Skin epidermis (tissue), 12 donors: ENCODE measurements around the gene SAA1.
"Not testable (repeated sequence)": the region's sequence is repeated elsewhere in the genome, so short reads cannot be mapped to it uniquely, and the experiment has no call there.

Experiments
- H3K27ac ChIP-seq, 21 experiments: fragments of 200-600 bp; sonication (generic) in 11 of 21; one replicate each; pipeline ENCODE4 v1.5.0; 2020; ENCODE audit warnings: mild to moderate bottlenecking in 3 of 21, inconsistent platforms in 2 of 21, moderate library complexity in 2 of 21
- H3K4me3 ChIP-seq, 7 experiments: fragments of 200-600 bp; sonication (generic) in 2 of 7; one replicate each; pipeline ENCODE4 v1.5.0; 2020; ENCODE audit warnings: inconsistent platforms in 2 of 7, mild to moderate bottlenecking in 2 of 7, moderate library complexity in 1 of 7

The SAA1 gene

GRCh38 chr11:18254781-18255361 is 11.2 kb upstream of the SAA1 start:
- Histone ChIP-seq H3K4me3 (no peak overlapping the region), H3K27ac (no peak overlapping the region)

DNA sequence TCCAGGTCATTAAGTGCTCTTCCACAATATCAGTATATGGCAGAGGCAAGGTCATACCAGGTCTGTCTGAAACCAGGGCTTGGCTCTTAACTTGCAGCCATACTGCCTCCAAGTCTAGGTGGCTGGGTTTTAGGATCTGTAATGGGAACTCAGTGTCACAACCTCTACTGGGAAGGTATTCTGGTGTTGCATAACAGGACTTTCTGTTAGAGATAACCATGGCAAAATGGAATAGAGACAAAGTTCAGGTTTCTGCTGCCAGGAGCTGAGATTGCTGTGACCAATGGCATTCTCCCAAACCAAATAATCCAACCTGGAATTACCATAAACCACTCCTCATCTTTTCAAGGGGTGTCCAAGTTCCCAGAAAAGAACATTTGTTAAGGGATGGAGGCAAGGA is 6.8 kb upstream of the SAA1 start:
- Histone ChIP-seq H3K4me3 (no peak overlapping the region), H3K27ac (no peak overlapping the region)

- no peak overlapping the region for H3K4me3 ChIP-seq
- no peak overlapping the region for H3K27ac ChIP-seq
Measured at GRCh38 chr11:18261721-18262120, 4.3 kb upstream of the SAA1 start.

DNA sequence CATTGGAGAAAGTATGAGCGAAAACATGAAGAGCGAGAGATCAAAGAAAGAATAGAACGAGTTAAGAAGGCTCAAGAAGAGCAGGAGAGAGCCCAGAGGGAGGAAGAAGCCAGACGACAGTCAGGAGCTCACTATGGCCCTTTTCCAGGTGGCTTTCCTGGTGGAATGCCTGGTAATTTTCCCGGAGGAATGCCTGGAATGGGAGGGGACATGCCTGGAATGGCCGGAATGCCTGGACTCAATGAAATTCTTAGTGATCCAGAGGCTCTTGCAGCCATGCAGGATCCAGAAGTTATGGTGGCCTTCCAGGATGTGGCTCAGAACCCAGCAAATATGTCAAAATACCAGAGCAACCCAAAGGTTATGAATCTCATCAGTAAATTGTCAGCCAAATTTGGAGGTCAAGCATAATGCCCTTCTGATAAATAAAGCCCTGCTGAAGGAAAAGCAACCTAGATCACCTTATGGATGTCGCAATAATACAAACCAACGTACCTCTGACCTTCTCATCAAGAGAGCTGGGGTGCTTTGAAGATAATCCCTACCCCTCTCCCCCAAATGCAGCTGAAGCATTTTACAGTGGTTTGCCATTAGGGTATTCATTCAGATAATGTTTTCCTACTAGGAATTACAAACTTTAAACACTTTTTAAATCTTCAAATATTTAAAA is 3.2 kb upstream of the SAA1 start:
- H3K27ac ChIP-seq, H3K4me3 ChIP-seq: not testable (repeated sequence)

DNA sequence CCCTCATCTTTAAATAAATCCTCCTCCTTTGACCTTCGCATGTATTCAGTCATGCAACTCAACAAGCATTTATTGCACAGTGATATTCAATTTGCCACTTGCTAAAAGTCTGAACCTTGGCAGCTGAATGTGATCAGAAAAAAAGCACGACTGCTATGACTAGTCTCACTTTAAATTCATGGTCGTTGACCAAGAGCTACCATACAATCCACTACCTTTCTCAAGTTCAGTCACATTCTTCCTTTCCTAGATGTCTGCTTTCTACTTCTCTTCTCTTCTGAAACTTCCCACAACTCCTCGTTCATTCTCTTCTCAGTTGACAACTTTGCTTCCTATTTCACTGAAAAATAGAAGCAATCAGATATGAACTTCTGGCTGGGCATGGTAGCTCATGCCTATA is 2.0 kb upstream of the SAA1 start:
- H3K27ac ChIP-seq: no peak overlapping the region
- no peak overlapping the region for H3K4me3 ChIP-seq

GRCh38 chr11:18264677-18265555 is 1.1 kb upstream of the SAA1 start:
- H3K27ac ChIP-seq: no peak overlapping the region
- H3K4me3 ChIP-seq: no peak overlapping the region

DNA sequence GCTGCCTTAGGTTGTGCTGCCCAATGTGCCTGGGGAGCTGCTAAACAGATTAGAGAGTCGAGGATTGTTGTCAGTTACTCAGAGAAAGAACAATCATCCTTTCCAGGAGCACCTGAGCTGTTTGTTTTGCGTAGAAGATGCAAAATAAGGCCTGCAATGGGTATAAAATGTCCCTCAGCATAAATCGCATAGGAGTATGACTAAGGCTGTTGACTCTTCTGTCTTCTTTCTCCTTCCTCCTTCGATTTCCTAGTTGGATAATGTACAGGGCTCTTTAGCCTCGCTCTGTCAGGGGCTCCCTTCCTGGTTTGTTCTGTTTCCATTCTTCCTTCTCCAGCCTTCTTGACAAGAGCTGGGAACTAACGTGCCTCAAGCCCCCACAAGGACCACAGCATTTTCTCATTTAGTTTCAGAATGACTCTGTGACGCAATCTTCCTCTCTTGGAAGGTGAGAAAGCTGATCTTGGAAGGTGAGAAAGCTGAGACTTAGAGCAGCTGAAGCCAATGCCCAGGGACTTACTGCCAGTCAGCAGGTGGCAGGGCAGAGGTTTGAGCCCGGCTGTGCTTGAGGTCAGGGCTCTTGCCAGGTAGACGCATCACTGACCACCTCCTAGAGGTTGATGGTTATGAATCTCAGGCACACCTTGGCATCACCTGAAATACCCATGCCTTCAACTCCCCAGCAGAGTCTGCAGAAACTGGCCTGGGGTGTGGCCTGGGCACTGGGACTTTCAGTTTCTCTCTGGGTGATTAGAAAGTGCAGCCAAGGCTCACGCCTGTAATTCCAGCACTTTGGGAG is 1.5 kb downstream of the SAA1 start:
- not testable (repeated sequence) for H3K4me3 ChIP-seq, H3K27ac ChIP-seq

DNA sequence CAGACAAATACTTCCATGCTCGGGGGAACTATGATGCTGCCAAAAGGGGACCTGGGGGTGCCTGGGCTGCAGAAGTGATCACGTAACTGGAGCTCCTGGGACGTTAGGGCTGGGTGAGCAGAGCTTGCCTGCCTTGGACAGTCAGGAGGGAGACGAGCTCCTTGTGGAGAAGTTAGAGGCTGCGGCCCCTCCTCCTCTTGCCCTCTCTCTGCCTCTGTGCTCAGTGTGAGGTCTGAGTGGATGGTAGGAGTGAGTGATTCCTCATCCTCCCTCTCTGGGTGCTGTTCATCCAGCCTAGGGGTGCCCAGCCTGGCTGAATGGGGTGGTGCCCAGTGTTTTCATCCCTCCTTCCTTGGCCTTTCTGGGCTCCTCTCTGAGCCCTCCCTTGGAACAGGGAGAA is 3.2 kb downstream of the SAA1 start:
- not testable (repeated sequence) for H3K4me3 ChIP-seq, H3K27ac ChIP-seq

GRCh38 chr11:18270102-18270501 is 4.0 kb downstream of the SAA1 start:
- H3K27ac ChIP-seq: no peak overlapping the region
- no peak overlapping the region for H3K4me3 ChIP-seq

DNA sequence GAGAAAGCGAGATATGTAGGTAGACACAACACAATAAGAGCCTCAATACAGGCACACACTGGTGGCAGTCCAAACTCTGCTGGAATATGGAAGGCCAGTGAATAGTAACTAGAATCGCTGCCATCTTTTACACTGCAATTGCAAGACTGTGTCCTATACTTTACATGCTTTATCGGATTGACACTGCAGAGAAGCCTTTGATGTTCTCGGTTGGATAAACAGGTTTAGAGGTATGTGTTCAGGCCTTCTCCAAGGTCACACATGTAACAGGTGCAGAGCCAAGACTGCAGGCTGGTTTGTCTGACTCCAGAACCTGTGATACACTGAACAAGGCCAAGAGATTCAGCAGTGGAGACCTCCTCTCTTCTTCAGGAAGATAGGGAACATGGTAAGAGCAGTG is 5.1 kb downstream of the SAA1 start:
- no peak overlapping the region for H3K27ac ChIP-seq
- H3K4me3 ChIP-seq: no peak overlapping the region

DNA sequence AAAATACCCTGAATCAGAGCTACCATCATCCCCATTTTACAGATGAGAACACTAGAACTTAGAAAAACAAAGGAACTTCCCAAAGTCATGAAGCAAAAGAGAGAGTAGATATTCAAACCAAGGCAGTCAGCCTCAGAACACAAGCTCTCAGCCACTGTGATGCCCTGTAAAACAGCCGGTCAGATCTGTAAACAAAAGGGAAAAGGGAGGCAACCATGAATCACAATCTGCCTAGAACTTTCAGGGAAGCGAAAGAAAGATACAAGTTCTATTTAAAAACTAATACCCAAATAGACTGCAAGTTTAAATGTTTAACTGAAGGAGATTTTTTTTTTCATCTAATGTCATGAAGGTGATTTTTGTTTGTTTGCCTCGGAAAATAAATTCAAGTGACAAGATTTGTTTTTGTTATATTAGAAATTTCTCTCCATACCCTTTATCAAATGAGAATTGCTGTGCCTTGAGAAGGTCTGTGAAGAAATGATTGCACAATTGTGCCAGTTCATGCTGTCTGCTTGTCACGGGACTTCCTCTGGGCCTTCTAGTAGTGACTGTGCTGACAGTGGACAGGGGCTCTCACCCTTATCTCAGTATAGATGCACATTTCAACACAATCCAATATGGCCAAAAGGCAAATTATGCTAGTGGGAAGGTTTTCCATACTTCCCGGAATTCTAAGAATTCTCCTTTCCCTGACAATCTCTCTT is 11.7 kb downstream of the SAA1 start:
- Histone ChIP-seq H3K27ac (no peak overlapping the region), H3K4me3 (no peak overlapping the region)

- Histone ChIP-seq H3K4me3 (no peak overlapping the region), H3K27ac (peak overlapping the region in 2 of 21 experiments; percentile 34 to 65)
Measured at GRCh38 chr11:18280438-18281045, 14.5 kb downstream of the SAA1 start.

DNA sequence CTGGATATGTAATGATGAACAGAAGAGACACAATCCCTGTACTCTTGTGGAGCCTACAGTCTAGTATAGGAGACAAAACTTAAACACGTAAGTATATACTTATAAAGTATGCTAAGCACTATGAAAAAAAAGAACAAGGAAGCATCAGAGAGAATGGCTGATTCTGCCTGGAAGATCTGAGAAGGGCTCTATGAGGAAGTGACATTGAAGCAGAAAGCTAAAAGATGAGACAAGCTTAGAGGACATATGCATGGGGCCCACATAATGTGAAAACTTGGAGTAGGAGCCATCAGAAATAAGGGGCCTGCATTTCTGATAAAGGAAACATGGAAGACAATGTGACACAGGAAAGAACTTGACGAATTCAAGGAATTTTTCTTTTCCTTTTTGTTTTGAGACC is 16.6 kb downstream of the SAA1 start:
- no peak overlapping the region for H3K27ac ChIP-seq
- H3K4me3 ChIP-seq: no peak overlapping the region

DNA sequence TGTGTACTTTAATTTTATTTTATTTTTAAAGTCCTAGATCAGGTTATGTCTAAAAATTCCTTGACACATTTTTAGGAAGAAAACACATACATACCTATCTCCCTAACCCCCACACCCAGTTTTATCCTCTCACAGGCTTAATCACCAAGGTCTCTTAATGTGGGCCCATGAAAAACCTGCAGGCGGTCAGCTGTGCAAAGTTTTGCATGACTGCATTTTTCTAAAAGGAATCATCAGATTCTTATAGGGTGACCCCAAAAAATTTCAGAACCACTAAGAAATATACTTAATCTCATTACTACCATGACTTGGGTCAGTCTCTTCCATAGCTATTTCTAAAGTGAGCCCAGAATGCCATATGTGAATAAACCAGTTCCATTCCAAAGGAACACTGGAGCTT is 19.8 kb downstream of the SAA1 start:
- no peak overlapping the region for H3K4me3 ChIP-seq
- no peak overlapping the region for H3K27ac ChIP-seq

DNA sequence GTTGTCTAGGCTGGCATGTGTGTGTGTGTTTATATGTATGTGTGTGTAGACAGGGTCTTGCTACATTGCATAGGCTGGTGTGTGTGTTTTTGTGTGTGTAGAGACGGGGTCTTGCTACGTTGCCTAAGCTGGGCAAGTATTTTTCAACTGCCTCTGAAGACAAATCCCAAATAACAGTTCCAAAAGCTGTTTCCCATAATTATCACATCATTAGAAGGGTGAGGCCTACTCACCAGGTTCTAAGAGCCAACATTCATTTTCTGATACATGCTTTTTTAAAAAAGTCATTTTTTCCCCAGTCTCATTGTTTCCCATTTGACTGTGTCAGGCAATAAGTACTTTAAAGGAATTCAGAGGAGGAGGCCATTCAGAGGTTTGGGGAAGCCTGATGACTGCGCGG is 22.8 kb downstream of the SAA1 start:
- H3K27ac ChIP-seq: no peak overlapping the region
- no peak overlapping the region for H3K4me3 ChIP-seq

GRCh38 chr11:18294862-18295261 is 28.8 kb downstream of the SAA1 start:
- Histone ChIP-seq H3K4me3 (no peak overlapping the region), H3K27ac (peak overlapping the region in 1 of 21 experiments; percentile 66)

DNA sequence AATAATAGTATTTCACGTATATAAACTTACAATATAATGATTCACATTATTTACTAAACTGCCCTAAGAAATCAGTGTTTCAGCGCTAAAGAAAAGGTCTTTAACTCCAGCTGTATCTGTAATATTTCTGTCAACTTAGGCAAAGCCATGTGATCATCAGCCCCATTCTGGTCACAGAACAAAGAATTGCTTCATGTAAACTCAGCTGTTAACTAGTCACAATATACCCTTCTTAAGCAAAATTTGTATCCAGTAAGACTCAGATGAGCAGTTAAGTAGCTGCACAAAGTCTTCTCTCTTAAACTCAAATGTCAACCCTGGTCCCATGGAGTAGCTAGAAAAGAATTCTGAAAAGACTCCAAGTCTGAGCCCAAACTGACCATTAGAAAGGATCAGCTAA is 29.3 kb downstream of the SAA1 start:
- H3K27ac ChIP-seq: peak overlapping the region in 1 of 21 experiments; percentile 61
- H3K4me3 ChIP-seq: no peak overlapping the region

DNA sequence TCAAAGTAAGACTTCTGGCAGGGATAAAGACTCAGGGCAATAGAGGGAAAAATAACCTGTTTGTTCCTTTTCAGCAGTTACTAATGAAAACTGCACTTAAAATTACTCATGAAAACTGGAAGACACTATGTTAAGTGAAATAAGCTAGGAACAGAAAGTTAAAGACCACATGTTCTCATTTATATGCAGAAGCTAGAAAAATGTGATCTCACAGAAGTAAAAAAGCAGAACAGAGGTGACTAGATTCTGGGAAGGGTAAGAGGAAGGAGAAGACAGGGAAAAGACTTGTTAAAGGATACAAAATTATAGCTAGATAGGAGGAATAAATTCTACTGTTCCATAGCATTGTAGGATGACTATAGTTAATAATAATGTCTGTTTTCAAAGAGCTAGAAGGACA is 33.7 kb downstream of the SAA1 start:
- Histone ChIP-seq H3K27ac (peak overlapping the region in 4 of 21 experiments; percentile 24 to 50 (median 41)), H3K4me3 (no peak overlapping the region)

- Histone ChIP-seq H3K4me3 (no peak overlapping the region), H3K27ac (no peak overlapping the region)
Measured at GRCh38 chr11:18304745-18305144, 38.7 kb downstream of the SAA1 start.
